Stimulated activated CD8-positive, alpha-beta memory T cell treated with anti-CD3 and anti-CD28 coated beads, Interleukin-4, amount 100 ng/mL, for 48 hours (primary cell): Measurements from ENCODE around the gene GRXCR1.
A peak's percentile ranks its signal among the peaks of the same experiment; 100 is the strongest.

Experiments
- DNase-seq: peaks from one replicate; pipeline ENCODE4 v3.0.0-alpha.2; 2020

The GRXCR1 gene

GRCh38 chr4:42892413-42892812, at the start of gene GRXCR1:
Gene GRXCR1, plus strand, starts transcription at chr4:42892713. Its CDS starts 554 bp downstream, at chr4:42893267.
- no peak for DNase-seq

- DNase-seq, result no peak
Measured at GRCh38 chr4:42843694-42844093, 48.8 kb upstream of the GRXCR1 start.

GRCh38 chr4:42844422-42845070, 48.0 kb upstream of the GRXCR1 start:
- no peak for DNase-seq

GRCh38 chr4:42845586-42845985, 46.9 kb upstream of the GRXCR1 start:
- no peak for DNase-seq

GRCh38 chr4:42855779-42856178, 36.7 kb upstream of the GRXCR1 start:
- no peak for DNase-seq

- peak; percentile 66 for DNase-seq
Measured at GRCh38 chr4:42865572-42866189, 26.8 kb upstream of the GRXCR1 start.

GRCh38 chr4:42871261-42871660, 21.3 kb upstream of the GRXCR1 start:
- no peak for DNase-seq

- no peak for DNase-seq
Measured at GRCh38 chr4:42871671-42872290, 20.7 kb upstream of the GRXCR1 start.

- no peak for DNase-seq
Measured at GRCh38 chr4:42878863-42879262, 13.7 kb upstream of the GRXCR1 start.

GRCh38 chr4:42881253-42881652, 11.3 kb upstream of the GRXCR1 start:
- no peak for DNase-seq

- DNase-seq, result no peak
Measured at GRCh38 chr4:42891644-42892043, 869 bp upstream of the GRXCR1 start.

GRCh38 chr4:42895452-42895851, 2.9 kb downstream of the GRXCR1 start:
- no peak for DNase-seq

GRCh38 chr4:42904986-42905385, 12.5 kb downstream of the GRXCR1 start:
- no peak for DNase-seq

- DNase-seq, result no peak
Measured at GRCh38 chr4:42905591-42905990, 13.1 kb downstream of the GRXCR1 start.

GRCh38 chr4:42906341-42906740, 13.8 kb downstream of the GRXCR1 start:
- no peak for DNase-seq

GRCh38 chr4:42906891-42907759, 14.6 kb downstream of the GRXCR1 start:
- DNase-seq, result no peak

- no peak for DNase-seq
Measured at GRCh38 chr4:42910459-42910858, 17.9 kb downstream of the GRXCR1 start.

- DNase-seq, result no peak
Measured at GRCh38 chr4:42914937-42915336, 22.4 kb downstream of the GRXCR1 start.

- no peak for DNase-seq
Measured at GRCh38 chr4:42915484-42915883, 23.0 kb downstream of the GRXCR1 start.

GRCh38 chr4:42917296-42917695, 24.8 kb downstream of the GRXCR1 start:
- no peak for DNase-seq

- DNase-seq, result no peak
Measured at GRCh38 chr4:42923431-42923830, 30.9 kb downstream of the GRXCR1 start.

- no peak for DNase-seq
Measured at GRCh38 chr4:42925921-42926320, 33.4 kb downstream of the GRXCR1 start.

- no peak for DNase-seq
Measured at GRCh38 chr4:42927946-42928345, 35.4 kb downstream of the GRXCR1 start.
